Endothelial cell of umbilical vein (primary cell): ENCODE results near the gene SLC66A2. TPM values are rescaled to one million over a fixed set of nuclear protein-coding genes. Genes with fewer than 3 reads are reported as not detected.

Experiments
- BruUV-seq: library from RNA; stranded (reverse); fragments of 400-500 nt; replicated peaks from 2 replicates; lab custom pipeline; 2021; lab: Mats Ljungman, UMichigan
- CTCF ChIA-PET: fragments of 300-600, 350-600 bp; sonication (Branson Sonifier 250); formaldehyde crosslinking; loops from one replicate; lab custom pipeline; 2021; ENCODE audit warnings: antibody characterized with exemption, inconsistent platforms; lab: Charles Lee
- POLR2A ChIA-PET: fragments of 300-600, 350-600 bp; sonication (Branson Sonifier 250); formaldehyde crosslinking; loops from one replicate; lab custom pipeline; 2021; ENCODE audit warnings: antibody characterized with exemption, inconsistent platforms; lab: Charles Lee
- DNase-seq: peaks from one replicate; pipeline ENCODE4 v3.0.0-alpha.2; 2011; ENCODE audit warnings: low read depth, low spot score
- FAIRE-seq: peaks from 2 replicates; lab custom pipeline; 2011; peaks lifted over from hg19 to GRCh38; lab: Jason Lieb, UNC
- H2AFZ ChIP-seq: 2 replicates; pipeline ENCODE4 v1.6.0; 2012; ENCODE audit warnings: low read depth, low read length, control low read depth, inconsistent platforms
- H3K27ac ChIP-seq: 2 replicates; pipeline ENCODE4 v1.5.1; 2011; ENCODE audit warnings: low read depth, mild to moderate bottlenecking, control low read depth, low read length, moderate library complexity; ENCODE audit not compliant: insufficient read depth
- H3K27me3 ChIP-seq, 2 experiments: 2 replicates each; pipeline versions ENCODE4 v1.6.0 to v1.6.1; 2011; ENCODE audit warnings: low read length in 2 of 2, mixed read lengths in 1 of 2; ENCODE audit not compliant: control insufficient read depth in 2 of 2, insufficient read depth in 2 of 2
- H3K36me3 ChIP-seq, 2 experiments: 2 replicates in 1 of 2; 3 replicates in 1 of 2; pipeline ENCODE4 v1.5.1; 2011; ENCODE audit warnings: low read length in 2 of 2, mild to moderate bottlenecking in 1 of 2, moderate library complexity in 1 of 2; ENCODE audit not compliant: control insufficient read depth in 2 of 2, insufficient read depth in 2 of 2; ENCODE audit errors: extremely low read depth in 1 of 2
- H3K4me1 ChIP-seq: 3 replicates; pipeline ENCODE4 v1.5.1; 2011; ENCODE audit warnings: mild to moderate bottlenecking, low read length; ENCODE audit not compliant: control insufficient read depth, insufficient read depth; ENCODE audit errors: extremely low read depth
- H3K4me2 ChIP-seq: 2 replicates; pipeline ENCODE4 v1.6.1; 2011; ENCODE audit warnings: low read length, control low read depth, mixed read lengths; ENCODE audit not compliant: insufficient read depth
- H3K4me3 ChIP-seq, 3 experiments: fragments of 200-600 bp in 1 of 3; sonication (generic), shearing (Covaris generic) in 1 of 3; replicated peaks in 1 of 3; 2 replicates each; pipeline ENCODE4 v1.5.1; 2011 to 2016; ENCODE audit warnings: control low read depth in 3 of 3, low read length in 3 of 3, mild to moderate bottlenecking in 2 of 3, inconsistent platforms in 1 of 3, low read depth in 1 of 3, moderate library complexity in 1 of 3; ENCODE audit not compliant: insufficient read depth in 1 of 3
- H3K79me2 ChIP-seq: 2 replicates; pipeline ENCODE4 v1.6.0; 2012; ENCODE audit warnings: low read length, inconsistent platforms; ENCODE audit not compliant: control insufficient read depth, insufficient read depth
- H3K9ac ChIP-seq: replicated peaks from 2 replicates; pipeline ENCODE3; 2011; ENCODE audit warnings: low read length, control low read depth; ENCODE audit not compliant: insufficient read depth; ENCODE audit errors: extremely low read depth
- H3K9me1 ChIP-seq: replicated peaks from 3 replicates; pipeline ENCODE4 v1.6.0; 2011; ENCODE audit warnings: mild to moderate bottlenecking, low read length; ENCODE audit not compliant: control insufficient read depth, insufficient read depth; ENCODE audit errors: extremely low read depth
- H3K9me3 ChIP-seq: replicated peaks from 2 replicates; pipeline ENCODE4 v1.5.1; 2012; ENCODE audit warnings: low read length, inconsistent platforms; ENCODE audit not compliant: control insufficient read depth, insufficient read depth
- H4K20me1 ChIP-seq: replicated peaks from 2 replicates; pipeline ENCODE3; 2011; ENCODE audit warnings: mild to moderate bottlenecking, low read length; ENCODE audit not compliant: control insufficient read depth, insufficient read depth; ENCODE audit errors: extremely low read depth
- FOS ChIP-seq: IDR thresholded peaks from 2 replicates; pipeline ENCODE4 v1.6.1; 2011; ENCODE audit warnings: mild to moderate bottlenecking, low read length, moderate library complexity, borderline replicate concordance; ENCODE audit not compliant: insufficient read depth
- GATA2 ChIP-seq: IDR thresholded peaks from 2 replicates; pipeline ENCODE4 v1.7.0; 2011; ENCODE audit warnings: low read depth, mild to moderate bottlenecking, moderate library complexity, mixed read lengths, low read length; ENCODE audit not compliant: insufficient read length, insufficient read depth
- JUN ChIP-seq: IDR thresholded peaks from 2 replicates; pipeline ENCODE4 v1.6.1; 2011; ENCODE audit warnings: borderline replicate concordance, low read depth; ENCODE audit not compliant: insufficient read length, insufficient read depth
- MYC ChIP-seq: IDR thresholded peaks from one replicate; pipeline ENCODE4 v1.6.1; 2011; ENCODE audit warnings: mild to moderate bottlenecking, low read depth, low read length
- dilution Hi-C: fragments of 300-500 bp; cut with MboI; formaldehyde crosslinking; loops from one replicate; pipeline ENCODE4 v1.15.0; 2019; ENCODE audit warnings: low sequenced_read_pairs; ENCODE audit not compliant: extremely low pct_ligation_motif_present
- intact Hi-C: fragments of 100-400 bp; cut with micrococcal nuclease; formaldehyde crosslinking; loops from one replicate; pipeline ENCODE4 v1.10.0; 2022
- polyA plus RNA-seq, 4 experiments: library from polyadenylated mRNA; depleted of rRNA in 3 of 4; stranded (reverse) in 3 of 4; unstranded in 1 of 4; fragments of >200 nt; gene quantifications; 2 replicates each; pipeline versions ENCODE4 v1.2.1 to v1.2.3, GENCODE V29; 2011 to 2012; ENCODE audit warnings: missing spikeins in 1 of 4
- total RNA-seq: library from RNA; stranded (reverse); gene quantifications from 2 replicates; pipeline ENCODE4 v1.2.3, GENCODE V29; 2021
- TF ChIP-seq, protein P1 (sequence below), 2 donors: IDR thresholded peaks; 1 replicate in 1 of 2; 2 replicates in 1 of 2; pipeline ENCODE4 v1.5.1; 2011; ENCODE audit warnings: low read length in 2 of 2, mild to moderate bottlenecking in 2 of 2, moderate library complexity in 2 of 2, control low read depth in 1 of 2, inconsistent platforms in 1 of 2, low read depth in 1 of 2; ENCODE audit not compliant: insufficient read depth in 1 of 2; ENCODE audit errors: extremely low read depth in 1 of 2

The SLC66A2 gene
- total and polyA plus RNA-seq, 2 donors (not counting 3 experiments of a cell fraction or from before 2014, with no cell fraction given), result 32.5 to 37.1 TPM

DNA sequence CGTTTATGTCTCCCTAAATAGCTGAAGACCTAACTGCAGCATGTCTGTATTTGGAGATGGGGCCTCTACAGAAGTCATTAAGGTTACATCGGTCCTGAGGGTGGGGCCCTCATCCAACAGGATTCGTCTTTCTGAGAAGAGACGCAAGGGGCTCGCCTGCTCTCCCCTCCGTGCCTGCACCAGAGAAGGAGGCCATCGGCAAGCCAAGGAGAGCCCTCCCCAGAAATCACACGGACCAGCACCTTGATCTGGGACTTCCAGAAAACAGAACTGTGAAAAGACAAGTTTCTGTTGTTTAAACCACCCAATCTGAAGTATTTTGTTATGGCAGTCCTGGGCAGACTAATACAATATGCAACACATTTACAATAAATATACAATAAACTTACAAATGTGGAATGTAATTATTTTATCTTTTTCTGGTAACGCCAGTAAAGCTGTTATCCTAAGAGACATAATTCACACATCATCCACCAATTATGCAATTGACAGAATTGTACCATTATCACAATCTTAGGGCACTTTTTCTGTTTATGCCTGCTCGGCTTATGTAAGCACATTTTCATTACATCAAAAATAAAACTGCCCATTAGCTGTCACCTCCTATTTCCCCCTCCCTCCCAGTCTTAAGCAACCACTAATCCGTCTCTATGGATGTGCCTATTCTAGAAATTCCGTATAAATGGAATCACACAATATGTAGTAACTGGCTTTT, 19.1 kb upstream of the SLC66A2 start:
- DNase-seq (no peak), FAIRE-seq (no peak)
- Histone ChIP-seq H3K27me3 (no peaks in the 10 kb centered on the region), H3K4me2 (no peak overlapping the region), H2AFZ (no peak overlapping the region), H3K9ac (no peak overlapping the region), H3K9me1 (no peaks in the 10 kb centered on the region), H3K36me3 (peaks cover 0 to 15% of the 10 kb centered on the region in 2 experiments), H3K9me3 (no peaks in the 10 kb centered on the region), H3K4me3 (no peak overlapping the region), H3K4me1 (peaks cover 1% of the 10 kb centered on the region), H4K20me1 (no peaks in the 10 kb centered on the region), H3K27ac (no peak overlapping the region), H3K79me2 (peaks cover 23% of the 10 kb centered on the region)
- ChIA-PET CTCF (no interaction called here), POLR2A (no interaction called here)
- dilution Hi-C loops, result no loop called here
- BruUV-seq, result no TSS peak
- intact Hi-C loops, result no loop called here
- TF ChIP-seq GATA2 (no peak), JUN (no peak), FOS (no peak), MYC (no peak)
- TF ChIP-seq, protein P1, sequence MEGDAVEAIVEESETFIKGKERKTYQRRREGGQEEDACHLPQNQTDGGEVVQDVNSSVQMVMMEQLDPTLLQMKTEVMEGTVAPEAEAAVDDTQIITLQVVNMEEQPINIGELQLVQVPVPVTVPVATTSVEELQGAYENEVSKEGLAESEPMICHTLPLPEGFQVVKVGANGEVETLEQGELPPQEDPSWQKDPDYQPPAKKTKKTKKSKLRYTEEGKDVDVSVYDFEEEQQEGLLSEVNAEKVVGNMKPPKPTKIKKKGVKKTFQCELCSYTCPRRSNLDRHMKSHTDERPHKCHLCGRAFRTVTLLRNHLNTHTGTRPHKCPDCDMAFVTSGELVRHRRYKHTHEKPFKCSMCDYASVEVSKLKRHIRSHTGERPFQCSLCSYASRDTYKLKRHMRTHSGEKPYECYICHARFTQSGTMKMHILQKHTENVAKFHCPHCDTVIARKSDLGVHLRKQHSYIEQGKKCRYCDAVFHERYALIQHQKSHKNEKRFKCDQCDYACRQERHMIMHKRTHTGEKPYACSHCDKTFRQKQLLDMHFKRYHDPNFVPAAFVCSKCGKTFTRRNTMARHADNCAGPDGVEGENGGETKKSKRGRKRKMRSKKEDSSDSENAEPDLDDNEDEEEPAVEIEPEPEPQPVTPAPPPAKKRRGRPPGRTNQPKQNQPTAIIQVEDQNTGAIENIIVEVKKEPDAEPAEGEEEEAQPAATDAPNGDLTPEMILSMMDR (IDR thresholded peaks at IDR 0.05; ENCODE audit: extremely low read depth in 1 of 2, insufficient read depth in 1 of 2, low read depth in 1 of 2, low read length in 2 of 2), result no peak
